Measurements from ENCODE around the gene GDF3.
"Not testable (repeated sequence)": the region's sequence is repeated elsewhere in the genome, so short reads cannot be mapped to it uniquely, and the experiment has no call there.

The GDF3 gene

GRCh38 chr12:7695566-7696197 is at the start of gene GDF3:
TSS of gene GDF3 (minus strand) at chr12:7695775. CDS start at chr12:7695728, 47 bp downstream.
- no peak for DNase-seq

GRCh38 chr12:7732993-7733392 is 37.4 kb upstream of the GDF3 start:
- DNase-seq: no peak

- DNase-seq: no peak
Observed at GRCh38 chr12:7731486-7731885, 35.9 kb upstream of the GDF3 start.

GRCh38 chr12:7730984-7731383 is 35.4 kb upstream of the GDF3 start:
- DNase-seq: not testable (repeated sequence)

GRCh38 chr12:7729746-7730145 is 34.2 kb upstream of the GDF3 start:
- no peak for DNase-seq

- DNase-seq: no peak
Observed at GRCh38 chr12:7723926-7724325, 28.4 kb upstream of the GDF3 start.

GRCh38 chr12:7719946-7720730 is 24.6 kb upstream of the GDF3 start:
- DNase-seq: no peak

- no peak for DNase-seq
Observed at GRCh38 chr12:7716381-7716780, 20.8 kb upstream of the GDF3 start.

- DNase-seq: no peak
Observed at GRCh38 chr12:7712841-7713442, 17.4 kb upstream of the GDF3 start.

GRCh38 chr12:7711133-7711532 is 15.6 kb upstream of the GDF3 start, which contains the start of gene DPPA3:
TSS of gene DPPA3 (plus strand) at chr12:7711433. CDS start at chr12:7711571, 138 bp downstream.
- no peak for DNase-seq

GRCh38 chr12:7709969-7710675 is 14.5 kb upstream of the GDF3 start:
- DNase-seq: no peak

- no peak for DNase-seq
Observed at GRCh38 chr12:7705846-7706245, 10.3 kb upstream of the GDF3 start.

GRCh38 chr12:7695237-7695560 is 376 bp downstream of the GDF3 start:
- DNase-seq: no peak

- no peak for DNase-seq
Observed at GRCh38 chr12:7694556-7695236, 879 bp downstream of the GDF3 start.

- no peak for DNase-seq
Observed at GRCh38 chr12:7693793-7694192, 1.8 kb downstream of the GDF3 start.

GRCh38 chr12:7681535-7681934 is 14.0 kb downstream of the GDF3 start:
- DNase-seq: no peak

GRCh38 chr12:7679251-7680045 is 16.1 kb downstream of the GDF3 start:
- DNase-seq: no peak

- DNase-seq: no peak
Observed at GRCh38 chr12:7678744-7679143, 16.8 kb downstream of the GDF3 start.

- peak; percentile 37 for DNase-seq
Observed at GRCh38 chr12:7677432-7677888, 18.1 kb downstream of the GDF3 start.

GRCh38 chr12:7675455-7675854 is 20.1 kb downstream of the GDF3 start:
- not testable (repeated sequence) for DNase-seq

GRCh38 chr12:7668171-7668570 is 27.4 kb downstream of the GDF3 start:
- no peak for DNase-seq

GRCh38 chr12:7667125-7667524 is 28.4 kb downstream of the GDF3 start:
- no peak for DNase-seq
